GM19043 (cell line): ENCODE results near the gene IL7R.
"Not testable (repeated sequence)": the region's sequence is repeated elsewhere in the genome, so short reads cannot be mapped to it uniquely, and the experiment has no call there.

ENCODE experiments used
- ATAC-seq: cut with Tn5 transposase; IDR thresholded peaks from one replicate; pipeline ENCODE4 v1.9.1; 2021; ENCODE audit warnings: low read depth; ENCODE audit not compliant: unreplicated experiment

Gene IL7R

DNA sequence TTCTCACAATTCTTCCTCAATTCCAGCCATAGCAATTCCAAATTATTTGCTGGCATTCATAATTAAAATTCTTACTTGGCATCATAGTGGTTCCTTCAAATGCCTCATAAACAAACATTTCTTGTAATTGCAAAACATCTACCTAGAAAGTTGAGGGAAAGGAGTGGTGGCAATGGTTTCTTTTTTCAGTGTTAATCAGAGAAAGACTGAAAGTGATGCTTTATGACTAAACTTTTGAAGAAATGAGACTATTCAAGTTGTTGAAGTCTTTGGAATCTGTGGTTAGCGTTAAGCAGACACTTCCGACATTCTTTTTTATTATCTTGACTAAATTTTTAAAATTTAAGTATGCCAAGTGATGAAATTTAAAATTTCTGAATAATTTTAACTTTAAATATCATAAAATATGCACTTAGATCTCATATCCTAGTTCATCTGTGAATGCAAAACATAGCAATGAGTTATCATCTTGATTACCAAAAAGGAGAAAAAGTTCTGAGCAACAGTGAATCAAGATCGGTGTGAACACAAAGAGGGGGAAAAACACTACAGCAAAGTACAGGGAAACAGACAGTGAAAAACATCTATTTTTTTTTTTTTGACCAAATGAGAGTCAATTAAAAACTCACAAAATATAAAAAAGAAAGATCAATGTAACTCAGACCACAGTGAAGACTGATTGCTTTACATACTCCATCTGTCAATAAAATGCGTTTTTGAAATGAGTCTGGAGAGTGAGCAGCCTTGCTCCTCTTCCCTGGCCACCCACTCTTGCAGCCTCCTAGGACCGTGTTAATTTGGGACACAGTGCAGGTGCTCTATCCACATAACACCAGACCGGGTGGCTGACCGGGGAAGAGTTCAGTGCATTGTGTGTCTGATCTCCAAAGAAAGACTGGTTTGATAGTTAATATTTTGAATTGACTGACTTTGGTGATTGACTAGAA lies 20.6 kb upstream of the IL7R start:
- ATAC-seq = no peak

DNA sequence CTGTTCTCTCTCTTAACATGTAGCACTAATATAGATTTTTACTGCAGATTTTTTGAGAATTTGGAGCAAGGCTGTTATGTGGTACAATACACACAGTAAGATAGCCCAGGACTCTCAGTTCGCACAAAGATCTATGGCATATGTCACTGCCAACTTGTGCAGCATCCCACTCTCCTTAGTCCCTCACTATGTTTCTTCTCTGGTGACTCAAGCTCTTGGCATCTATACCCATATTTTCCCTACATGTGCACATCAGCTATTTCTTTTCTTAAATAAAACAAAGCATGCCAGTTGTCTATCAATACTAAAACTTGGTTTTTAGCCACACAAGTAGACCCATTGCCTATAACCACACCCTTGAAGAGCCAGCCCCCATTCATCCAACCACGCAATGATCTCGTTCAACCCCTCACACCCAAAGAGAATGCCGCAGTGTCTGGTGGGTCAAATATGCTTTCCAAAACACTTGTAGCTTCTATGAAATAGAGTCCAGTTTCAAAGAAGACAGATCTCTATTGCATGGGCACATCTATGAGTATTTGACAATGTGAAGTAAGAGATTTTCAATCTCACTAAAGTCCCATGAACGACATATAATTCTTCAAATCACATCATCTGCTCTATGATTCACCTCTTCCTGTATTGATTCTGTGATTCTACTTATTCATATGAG lies 18.2 kb upstream of the IL7R start:
- ATAC-seq = no peak

DNA sequence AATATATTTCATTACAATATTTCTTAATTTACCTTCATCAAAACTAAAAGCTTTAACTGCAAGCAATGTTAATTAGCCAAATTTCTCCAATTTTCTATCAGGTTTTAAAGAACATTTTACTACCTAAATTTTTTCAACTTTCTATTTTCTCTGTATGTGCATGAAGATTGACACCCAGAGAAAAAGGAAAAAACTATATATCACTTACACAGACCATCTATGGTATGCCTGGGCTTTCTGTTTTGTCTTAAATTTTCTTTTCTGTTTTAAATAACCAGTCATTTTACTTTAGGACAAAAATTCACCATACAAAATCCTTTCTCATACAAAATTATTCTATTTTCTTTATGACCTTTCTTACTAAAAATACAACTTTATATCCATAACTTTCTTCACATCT lies 13.8 kb upstream of the IL7R start:
- ATAC-seq = no peak

DNA sequence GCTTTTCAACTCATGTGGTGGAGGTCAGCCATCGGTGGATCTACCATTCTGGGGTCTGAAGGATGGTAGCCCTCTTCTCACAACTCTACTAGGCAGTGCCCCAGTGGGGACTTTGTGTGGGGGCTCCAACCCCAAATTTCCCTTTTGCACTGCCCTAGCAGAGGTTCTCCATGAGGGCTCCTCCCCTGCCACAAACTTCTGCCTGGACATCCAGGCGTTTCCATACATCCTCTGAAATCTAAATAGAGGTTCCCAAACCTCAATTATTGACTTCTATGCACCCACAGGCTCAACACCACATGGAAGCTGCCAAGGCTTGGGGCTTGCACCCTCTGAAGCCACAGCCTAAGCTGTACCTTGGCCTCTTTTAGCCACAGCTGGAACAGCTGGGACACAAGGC lies 11.2 kb upstream of the IL7R start:
- ATAC-seq = not testable (repeated sequence)

DNA sequence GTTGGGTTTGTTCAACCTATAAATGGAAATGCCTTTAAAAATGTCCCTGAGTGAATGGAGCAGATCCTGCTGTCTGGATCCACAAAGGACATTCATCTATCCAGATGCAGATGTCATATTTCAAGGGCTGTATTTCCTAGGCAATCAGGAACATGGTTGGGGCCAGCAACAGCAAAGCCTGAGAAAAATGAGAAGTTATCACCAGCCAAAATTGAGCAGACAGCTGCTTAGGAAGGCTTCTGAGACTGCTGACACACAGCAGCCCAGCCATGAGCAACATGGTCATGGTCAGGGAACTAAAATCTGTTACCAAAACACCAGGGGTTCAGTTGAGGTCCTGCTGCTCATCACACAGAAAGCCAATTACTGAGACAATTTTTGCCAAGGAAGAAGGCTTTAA lies 9.2 kb upstream of the IL7R start:
- no peak for ATAC-seq

DNA sequence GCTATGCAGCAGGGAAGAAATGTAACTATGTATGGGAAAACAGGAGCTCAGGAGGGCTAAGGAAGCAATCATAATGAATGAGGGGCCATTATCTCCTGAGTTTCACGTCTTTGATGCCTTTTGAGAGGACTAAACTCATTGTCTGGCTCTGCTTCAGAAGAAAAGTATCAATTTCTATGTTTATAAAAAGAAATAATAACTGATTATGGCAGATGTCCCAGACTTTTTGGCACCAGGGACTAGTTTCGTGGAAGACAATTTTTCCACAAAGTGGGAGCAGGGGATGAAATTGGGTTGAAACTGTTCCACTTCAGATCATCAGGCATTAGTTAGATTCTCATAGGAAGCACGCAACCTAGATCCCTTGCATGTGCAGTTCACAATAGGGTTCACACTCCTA lies 8.7 kb upstream of the IL7R start:
- no peak for ATAC-seq

DNA sequence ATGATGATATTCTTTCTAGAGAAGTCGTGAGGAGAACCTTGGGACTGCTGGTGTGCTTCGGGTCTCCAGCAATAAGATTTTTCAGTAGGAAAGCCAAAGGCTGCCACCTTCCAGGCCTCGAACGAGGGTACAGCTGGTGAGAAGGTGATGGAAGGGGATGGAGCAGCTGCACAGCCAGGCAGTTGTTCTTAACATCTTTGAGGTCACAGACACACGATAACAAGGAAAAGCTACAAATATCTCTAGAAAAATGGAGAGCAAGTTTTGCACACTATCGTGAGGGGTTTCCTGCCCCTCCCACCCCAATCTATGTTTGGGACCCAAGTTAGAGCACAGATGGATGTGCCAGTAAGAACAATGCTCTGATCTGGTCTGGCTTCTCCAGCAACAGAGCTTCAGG lies 6.8 kb upstream of the IL7R start:
- ATAC-seq = no peak

DNA sequence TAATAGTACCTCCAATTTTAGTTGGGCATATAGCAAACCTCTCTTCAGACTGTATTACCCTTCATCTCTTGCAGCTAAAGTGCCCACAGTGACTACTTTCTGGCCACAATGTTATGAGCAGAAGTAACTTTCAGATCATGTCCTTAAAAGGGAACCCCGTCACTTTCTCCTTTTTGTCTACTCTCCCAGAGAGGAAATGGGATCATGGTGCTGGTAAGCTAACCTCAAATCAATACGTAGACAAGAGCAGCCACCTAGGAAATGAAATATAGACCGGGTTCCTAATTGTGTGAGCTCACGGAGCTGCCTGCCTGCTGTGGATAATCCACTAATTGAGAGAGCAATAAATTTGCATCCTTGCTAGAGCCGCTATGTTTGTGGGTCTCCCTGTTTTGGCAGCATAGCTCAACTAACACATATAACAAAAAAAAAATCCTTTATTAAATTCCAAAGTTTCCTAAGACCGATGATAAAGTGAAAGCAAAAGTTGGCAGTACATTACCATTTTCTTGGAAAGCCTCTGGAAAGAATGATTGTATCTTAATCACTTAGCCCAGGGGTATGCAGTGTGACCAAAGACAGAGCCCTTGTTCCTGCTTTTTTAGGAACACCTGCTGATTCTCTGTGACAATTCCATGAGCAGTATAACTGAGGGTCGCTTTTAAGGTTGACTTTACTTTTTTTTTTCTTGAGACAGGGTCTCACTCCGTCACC lies 5.6 kb upstream of the IL7R start:
- no peak for ATAC-seq

DNA sequence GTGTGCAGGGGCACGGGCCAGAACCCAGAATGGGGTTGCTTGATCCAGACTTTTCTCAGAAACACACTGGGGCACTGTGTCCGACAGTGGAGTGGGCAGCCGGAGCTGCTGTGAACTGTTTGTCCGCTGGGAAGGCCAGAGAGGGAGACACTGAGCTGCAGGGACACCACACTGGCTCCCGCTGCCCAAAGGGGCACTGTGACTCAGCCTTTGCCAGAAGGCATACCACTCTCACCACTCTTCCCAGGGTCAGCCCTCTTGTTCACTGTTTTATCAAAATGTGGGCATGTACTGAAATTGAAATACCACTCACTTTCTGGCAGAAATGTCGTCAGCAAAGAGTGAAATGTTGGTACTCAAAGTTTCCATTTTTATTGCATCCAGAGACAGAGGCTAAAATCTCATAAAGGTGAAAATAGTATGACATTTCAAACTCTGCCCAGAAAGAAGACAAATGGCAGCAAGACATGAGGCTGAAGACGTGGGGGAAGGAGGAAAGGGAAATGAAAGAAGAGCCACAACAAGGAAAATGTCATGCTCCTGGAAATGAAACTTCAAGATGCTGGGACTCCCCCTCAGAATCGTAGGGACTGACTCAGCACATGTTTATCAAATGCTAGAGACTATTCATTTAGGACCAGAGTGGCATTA lies 4.5 kb upstream of the IL7R start:
- no peak for ATAC-seq

DNA sequence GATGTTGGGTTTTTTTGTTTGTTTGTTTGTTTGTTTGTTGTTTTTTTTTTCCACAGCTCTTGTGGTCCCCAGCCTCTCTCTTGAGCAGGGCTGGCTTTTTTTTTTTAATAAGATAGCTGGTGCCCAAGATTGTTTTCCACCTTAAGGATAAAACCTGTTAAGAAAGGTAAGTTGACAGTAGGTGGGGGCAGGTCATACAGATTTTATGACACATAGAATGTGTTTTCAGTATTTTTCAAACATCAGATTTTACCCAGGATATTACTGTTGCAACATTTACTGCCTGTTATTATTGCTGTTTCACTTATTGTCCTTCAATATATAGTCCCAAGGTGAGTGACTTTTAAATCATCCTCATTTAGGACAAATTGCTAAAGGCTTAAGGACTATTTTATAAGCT lies 3.9 kb upstream of the IL7R start:
- ATAC-seq = no peak

DNA sequence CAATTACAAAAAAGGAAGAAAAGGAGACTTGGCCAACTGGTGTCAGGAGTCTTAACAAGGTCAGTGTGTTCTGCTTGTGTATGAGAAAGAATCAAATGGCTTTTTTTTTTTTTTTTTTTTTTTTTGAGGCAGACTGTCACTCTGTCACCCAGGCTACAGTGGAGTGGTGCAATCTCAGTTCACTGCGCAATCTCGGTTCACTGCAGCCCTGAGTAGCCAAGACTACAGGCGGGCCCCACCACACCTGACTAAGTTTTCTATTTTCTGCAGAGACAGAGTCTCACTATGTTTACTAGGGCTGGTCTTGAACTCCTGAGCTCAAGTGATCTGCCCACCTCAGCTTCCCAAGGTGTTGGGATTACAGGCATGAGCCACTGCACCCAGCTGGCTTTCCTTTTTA lies 3.1 kb upstream of the IL7R start:
- no peak for ATAC-seq

DNA sequence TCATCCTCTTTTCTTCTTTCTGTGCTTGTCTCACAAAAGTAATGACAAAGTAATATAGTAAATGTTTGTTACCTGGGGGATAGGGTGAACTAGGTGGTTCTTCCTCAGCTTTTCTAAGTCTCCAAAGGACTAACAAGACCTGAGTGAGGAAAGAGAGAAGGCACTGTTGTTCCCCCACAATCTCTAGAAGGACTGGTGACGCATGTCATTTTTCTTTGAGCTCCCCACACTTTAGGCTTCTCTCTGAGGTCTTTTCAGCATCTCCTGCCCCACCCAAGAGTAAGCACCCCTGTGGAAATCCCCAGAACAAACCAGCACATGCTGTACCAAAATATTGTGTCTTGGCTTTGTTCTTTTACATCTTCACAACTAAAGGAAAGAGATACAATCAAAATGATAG lies 2.4 kb upstream of the IL7R start:
- no peak for ATAC-seq

DNA sequence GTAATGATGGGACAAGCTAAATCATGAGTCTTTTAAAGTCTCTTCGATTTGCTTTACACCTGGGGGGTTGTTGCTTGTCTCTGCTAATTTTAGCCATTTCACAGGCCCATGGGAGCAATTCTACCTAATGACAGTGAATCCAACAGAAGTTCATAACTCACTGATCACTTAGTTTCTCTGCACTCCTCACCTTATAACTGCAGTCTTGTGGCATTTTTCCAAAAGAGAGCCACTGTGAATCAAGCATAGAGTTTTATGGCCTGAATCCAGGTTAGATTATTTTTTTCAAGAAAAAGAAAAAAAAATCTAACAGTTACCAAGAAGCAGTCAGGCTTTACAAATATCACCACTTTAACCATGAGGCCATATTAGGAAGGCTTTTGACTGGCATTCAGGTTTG lies 1.5 kb upstream of the IL7R start:
- no peak for ATAC-seq

DNA sequence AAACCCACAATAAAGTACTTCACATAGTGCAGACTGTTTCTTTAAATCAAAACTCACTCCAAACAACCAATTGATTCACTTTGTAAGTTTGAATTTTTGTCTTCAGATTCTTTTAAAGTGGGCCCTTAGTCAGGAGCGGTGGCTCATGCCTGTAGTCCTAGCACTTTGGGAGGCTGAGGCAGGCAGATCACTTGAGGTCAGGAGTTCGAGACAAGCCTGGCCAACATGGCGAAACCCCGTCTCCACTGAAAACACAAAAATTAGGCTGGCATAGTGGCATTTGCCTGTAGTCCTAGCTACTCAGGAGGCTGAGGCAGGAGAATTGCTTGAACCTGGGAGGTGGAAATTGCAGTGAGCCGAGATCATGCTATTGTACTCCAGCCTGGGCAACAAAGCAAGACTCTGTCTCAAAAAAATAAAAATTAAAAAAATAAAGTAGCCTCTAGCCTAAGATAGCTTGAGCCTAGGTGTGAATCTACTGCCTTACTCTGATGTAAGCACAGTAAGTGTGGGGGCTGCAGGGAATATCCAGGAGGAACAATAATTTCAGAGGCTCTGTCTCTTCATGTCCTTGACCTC lies 416 bp upstream of the IL7R start:
- not testable (repeated sequence) for ATAC-seq

DNA sequence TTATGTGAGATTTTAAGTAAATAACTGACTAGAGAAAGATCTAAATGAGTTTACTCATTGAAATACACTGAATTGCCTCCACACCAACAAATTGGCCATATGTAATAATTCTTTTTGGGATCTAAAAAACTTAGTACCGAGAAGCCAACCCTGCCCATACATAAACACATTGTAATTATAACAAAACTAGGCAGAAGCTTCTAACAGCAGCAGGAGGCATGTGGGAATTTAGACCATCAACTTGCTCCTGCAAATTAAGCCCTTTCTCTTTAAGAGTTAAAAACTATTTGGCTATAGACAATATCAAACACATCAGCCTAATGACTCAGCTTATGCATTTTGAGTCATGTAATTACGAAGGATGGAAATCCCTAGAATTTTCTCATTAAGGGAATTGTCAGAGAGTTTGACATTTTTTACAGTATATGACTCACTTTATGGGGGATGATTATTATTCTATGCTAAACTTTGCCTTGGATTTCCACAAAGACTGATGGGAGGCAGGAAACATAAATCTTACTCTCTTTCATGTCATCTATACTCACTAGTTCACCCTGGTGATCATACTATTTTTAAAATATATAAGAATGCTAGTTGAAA lies 1.0 kb downstream of the IL7R start:
- ATAC-seq = no peak

DNA sequence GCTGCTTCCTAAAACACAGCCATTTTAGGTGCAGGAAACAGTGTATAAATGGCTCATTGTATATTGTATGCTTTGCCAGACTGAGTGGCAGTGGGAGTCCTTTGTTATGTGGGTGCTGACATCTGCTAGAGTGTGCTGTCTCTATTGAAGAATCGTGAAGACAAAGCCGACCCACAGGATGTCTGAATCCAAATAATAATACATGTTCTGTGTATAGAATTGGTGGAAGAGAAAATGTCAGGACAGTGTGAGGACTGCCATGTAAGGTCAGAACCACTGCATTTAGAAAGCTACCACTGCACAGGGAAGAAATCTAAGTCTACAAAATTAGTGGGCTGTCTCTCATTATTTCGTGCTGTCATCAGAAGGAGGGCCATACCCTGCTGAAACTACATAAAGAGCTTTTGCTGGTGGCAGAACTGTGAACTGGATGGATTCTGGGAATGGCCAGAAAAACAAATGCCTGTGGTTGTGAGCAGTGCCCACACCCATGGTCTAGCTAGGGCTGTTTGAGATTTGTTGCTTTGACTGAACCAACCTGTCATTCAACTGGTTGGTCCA lies 2.5 kb downstream of the IL7R start:
- ATAC-seq = no peak

DNA sequence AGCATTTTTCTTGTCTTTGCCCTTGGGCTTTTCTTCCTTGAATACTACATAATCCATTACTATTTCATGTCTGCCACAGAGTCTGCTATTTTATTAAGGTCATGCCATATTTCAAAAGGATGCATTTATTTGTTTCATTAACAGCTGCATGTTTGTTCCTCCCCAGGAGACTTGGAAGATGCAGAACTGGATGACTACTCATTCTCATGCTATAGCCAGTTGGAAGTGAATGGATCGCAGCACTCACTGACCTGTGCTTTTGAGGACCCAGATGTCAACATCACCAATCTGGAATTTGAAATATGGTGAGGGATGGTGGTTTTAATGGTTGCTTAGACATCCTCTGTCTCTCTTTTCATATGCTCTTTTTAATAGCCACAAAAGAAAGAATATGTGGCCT lies 4.0 kb downstream of the IL7R start:
- ATAC-seq = no peak

DNA sequence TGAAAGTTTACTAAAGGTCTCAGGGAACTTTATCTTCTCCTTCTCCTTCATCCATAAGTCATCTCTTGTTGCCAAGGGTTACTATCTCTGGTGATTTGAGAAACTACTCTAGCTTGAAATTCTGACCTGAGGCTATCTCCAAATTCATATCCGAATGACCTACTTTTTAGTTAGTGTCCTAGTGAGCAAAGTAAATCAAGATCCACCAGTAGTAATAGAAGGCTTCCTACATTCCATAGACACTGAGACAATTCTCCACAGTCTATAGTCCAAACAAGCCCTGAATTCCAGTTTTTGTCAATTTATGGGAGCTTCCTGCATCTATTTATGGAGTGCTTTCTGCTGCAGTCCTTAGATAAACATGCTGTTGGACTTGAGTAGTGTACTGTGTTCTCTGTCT lies 5.0 kb downstream of the IL7R start:
- ATAC-seq = no peak

DNA sequence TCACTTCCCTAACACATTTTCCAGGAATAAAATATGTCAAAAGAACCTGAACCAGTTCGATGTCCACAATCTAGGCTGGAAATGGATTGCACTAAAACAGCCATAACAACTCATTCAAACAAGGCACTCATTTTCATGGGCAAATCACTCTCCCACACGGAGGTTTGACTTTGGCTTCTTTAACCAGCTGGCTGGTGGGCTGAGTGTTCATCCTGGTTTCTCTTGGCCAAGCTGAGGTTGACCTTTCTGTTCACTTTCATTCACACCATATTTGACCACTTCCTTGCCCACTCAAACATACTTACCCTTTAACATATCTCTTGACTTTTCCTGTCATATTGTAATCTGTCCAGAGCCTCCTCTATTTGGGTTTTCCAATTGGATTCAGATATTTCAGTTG lies 5.4 kb downstream of the IL7R start:
- ATAC-seq = no peak

DNA sequence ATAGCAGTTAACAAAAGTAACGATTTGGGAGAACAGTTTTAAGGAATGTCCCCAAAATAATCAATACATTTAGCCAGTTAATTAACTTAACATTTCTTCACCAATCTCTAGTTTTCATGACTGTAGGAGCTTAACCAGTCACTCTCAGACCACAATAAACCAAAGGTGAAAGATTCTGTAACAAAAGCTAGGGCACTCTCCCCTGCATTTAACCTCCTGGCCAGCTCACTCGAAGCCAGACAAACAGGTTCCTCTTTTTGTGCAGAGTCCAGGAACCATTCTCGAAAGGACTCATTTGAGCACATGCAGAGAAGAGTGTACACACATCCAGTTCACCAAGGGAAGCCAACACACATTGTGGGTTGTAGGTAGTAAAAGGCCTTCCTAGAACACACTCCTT lies 6.5 kb downstream of the IL7R start:
- no peak for ATAC-seq
